SU-DHL-6 (cell line): Measurements from ENCODE around the gene NUDT14.
A peak's percentile ranks its signal among the peaks of the same experiment; 100 is the strongest.

ENCODE experiments used
- CTCF ChIP-seq: fragments of 200-600 bp; sonication (generic); IDR thresholded peaks from one replicate; pipeline ENCODE4 v1.5.1; 2017; ENCODE audit warnings: antibody characterized with exemption, mild to moderate bottlenecking, low read length, moderate library complexity; ENCODE audit not compliant: insufficient read depth, poor library complexity, severe bottlenecking
- EZH2phosphoT487 ChIP-seq: fragments of 200-600 bp; sonication (generic), shearing (Covaris generic); conservative IDR thresholded peaks from 2 replicates; pipeline ENCODE4 v1.6.1; 2018; ENCODE audit warnings: mild to moderate bottlenecking, antibody characterized with exemption, low read length, moderate library complexity, mixed read lengths

GRCh38 chr14:105168979-105169507 is 12.1 kb downstream of the NUDT14 start:
- TF ChIP-seq CTCF = peak; percentile 82
- TF ChIP-seq EZH2phosphoT487 = no peak
